A549 treated with RU486 at 1 μM for 4 hours (cell line): ENCODE results near the gene ST6GALNAC5. TPM values are rescaled to one million over a fixed set of nuclear protein-coding genes. Genes with fewer than 3 reads are reported as not detected.

Experiments used
- total RNA-seq: library from RNA; stranded (reverse); fragments of 200-300 nt; extraction: Qiagen RNA extraction; gene quantifications from 5 replicates; pipeline ENCODE4 v1.2.3, GENCODE V29; 2022; ENCODE audit warnings: low read depth

ST6GALNAC5 gene
- not detected in 5 replicates for total RNA-seq

DNA sequence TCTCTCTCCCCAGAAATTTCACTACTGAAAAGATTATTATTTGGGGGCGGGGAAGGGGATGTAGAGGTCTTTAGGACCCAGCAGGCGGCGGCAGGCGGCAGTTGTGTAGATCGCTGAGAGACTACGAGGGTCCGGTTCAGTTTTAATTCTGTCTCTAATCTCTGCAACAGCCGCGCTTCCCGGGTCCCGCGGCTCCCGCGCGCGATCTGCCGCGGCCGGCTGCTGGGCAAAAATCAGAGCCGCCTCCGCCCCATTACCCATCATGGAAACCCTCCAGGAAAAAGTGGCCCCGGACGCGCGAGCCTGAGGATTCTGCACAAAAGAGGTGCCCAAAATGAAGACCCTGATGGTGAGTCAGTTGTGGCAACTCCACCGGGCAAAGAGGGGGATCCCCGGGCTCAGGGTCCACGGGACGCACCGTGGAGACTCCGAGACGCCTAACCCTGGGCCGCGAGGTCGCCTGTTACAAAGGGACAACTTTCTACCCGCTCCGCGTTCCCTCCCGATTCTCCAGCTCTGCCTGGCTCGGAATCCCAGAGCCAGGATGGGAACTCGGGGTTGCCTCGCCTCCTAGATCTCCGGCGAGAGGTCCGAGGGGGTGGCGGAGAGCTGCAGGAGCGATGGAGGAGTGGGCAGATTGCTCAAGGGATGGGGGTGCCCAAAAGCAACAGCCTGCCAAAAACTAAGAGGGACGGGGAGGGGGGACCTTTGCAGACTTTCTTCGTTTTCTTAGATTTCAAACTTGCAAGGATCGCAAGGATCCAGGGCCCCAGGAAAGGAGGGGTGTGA is at the start of gene ST6GALNAC5:
ST6GALNAC5 (plus strand) TSS at position 139 of the 789 bp plus-strand sequence.

